ENCODE data around the gene STARD10. TPM values are rescaled to one million over a fixed set of nuclear protein-coding genes. Genes with fewer than 3 reads are reported as not detected.

The STARD10 gene
- total and polyA plus RNA-seq, 9 of the 15 experiments (the other 6 are each of a cell fraction or from before 2014, with no cell fraction given) = 0.15 to 52.9 (median 32.3) TPM

- TF ChIP-seq ATF6 (CRISPR knock-in tag; IDR thresholded peaks at IDR 0.05) (no peak), ZNF668 (CRISPR knock-in tag; IDR thresholded peaks at IDR 0.05) (no peak), ZNF79 (CRISPR knock-in tag; IDR thresholded peaks at IDR 0.05; ENCODE audit: low read depth) (no peak), XRCC3 (IDR thresholded peaks at IDR 0.05) (no peak), ZNF583 (CRISPR knock-in tag; IDR thresholded peaks at IDR 0.05) (no peak), CEBPZ (IDR thresholded peaks at IDR 0.05; ENCODE audit: borderline replicate concordance, low read depth, low read length) (no peak)
- TF ChIP-seq, protein P1, sequence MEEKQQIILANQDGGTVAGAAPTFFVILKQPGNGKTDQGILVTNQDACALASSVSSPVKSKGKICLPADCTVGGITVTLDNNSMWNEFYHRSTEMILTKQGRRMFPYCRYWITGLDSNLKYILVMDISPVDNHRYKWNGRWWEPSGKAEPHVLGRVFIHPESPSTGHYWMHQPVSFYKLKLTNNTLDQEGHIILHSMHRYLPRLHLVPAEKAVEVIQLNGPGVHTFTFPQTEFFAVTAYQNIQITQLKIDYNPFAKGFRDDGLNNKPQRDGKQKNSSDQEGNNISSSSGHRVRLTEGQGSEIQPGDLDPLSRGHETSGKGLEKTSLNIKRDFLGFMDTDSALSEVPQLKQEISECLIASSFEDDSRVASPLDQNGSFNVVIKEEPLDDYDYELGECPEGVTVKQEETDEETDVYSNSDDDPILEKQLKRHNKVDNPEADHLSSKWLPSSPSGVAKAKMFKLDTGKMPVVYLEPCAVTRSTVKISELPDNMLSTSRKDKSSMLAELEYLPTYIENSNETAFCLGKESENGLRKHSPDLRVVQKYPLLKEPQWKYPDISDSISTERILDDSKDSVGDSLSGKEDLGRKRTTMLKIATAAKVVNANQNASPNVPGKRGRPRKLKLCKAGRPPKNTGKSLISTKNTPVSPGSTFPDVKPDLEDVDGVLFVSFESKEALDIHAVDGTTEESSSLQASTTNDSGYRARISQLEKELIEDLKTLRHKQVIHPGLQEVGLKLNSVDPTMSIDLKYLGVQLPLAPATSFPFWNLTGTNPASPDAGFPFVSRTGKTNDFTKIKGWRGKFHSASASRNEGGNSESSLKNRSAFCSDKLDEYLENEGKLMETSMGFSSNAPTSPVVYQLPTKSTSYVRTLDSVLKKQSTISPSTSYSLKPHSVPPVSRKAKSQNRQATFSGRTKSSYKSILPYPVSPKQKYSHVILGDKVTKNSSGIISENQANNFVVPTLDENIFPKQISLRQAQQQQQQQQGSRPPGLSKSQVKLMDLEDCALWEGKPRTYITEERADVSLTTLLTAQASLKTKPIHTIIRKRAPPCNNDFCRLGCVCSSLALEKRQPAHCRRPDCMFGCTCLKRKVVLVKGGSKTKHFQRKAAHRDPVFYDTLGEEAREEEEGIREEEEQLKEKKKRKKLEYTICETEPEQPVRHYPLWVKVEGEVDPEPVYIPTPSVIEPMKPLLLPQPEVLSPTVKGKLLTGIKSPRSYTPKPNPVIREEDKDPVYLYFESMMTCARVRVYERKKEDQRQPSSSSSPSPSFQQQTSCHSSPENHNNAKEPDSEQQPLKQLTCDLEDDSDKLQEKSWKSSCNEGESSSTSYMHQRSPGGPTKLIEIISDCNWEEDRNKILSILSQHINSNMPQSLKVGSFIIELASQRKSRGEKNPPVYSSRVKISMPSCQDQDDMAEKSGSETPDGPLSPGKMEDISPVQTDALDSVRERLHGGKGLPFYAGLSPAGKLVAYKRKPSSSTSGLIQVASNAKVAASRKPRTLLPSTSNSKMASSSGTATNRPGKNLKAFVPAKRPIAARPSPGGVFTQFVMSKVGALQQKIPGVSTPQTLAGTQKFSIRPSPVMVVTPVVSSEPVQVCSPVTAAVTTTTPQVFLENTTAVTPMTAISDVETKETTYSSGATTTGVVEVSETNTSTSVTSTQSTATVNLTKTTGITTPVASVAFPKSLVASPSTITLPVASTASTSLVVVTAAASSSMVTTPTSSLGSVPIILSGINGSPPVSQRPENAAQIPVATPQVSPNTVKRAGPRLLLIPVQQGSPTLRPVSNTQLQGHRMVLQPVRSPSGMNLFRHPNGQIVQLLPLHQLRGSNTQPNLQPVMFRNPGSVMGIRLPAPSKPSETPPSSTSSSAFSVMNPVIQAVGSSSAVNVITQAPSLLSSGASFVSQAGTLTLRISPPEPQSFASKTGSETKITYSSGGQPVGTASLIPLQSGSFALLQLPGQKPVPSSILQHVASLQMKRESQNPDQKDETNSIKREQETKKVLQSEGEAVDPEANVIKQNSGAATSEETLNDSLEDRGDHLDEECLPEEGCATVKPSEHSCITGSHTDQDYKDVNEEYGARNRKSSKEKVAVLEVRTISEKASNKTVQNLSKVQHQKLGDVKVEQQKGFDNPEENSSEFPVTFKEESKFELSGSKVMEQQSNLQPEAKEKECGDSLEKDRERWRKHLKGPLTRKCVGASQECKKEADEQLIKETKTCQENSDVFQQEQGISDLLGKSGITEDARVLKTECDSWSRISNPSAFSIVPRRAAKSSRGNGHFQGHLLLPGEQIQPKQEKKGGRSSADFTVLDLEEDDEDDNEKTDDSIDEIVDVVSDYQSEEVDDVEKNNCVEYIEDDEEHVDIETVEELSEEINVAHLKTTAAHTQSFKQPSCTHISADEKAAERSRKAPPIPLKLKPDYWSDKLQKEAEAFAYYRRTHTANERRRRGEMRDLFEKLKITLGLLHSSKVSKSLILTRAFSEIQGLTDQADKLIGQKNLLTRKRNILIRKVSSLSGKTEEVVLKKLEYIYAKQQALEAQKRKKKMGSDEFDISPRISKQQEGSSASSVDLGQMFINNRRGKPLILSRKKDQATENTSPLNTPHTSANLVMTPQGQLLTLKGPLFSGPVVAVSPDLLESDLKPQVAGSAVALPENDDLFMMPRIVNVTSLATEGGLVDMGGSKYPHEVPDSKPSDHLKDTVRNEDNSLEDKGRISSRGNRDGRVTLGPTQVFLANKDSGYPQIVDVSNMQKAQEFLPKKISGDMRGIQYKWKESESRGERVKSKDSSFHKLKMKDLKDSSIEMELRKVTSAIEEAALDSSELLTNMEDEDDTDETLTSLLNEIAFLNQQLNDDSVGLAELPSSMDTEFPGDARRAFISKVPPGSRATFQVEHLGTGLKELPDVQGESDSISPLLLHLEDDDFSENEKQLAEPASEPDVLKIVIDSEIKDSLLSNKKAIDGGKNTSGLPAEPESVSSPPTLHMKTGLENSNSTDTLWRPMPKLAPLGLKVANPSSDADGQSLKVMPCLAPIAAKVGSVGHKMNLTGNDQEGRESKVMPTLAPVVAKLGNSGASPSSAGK (IDR thresholded peaks at IDR 0.05) = no peak
Observed at GRCh38 chr11:72812967-72813739, 19.3 kb upstream of the STARD10 start (continued).

Data from K562 (cell line).